HG02642 (cell line): ENCODE data around the gene FPGS.

Experiments
- ATAC-seq: cut with Tn5 transposase; IDR thresholded peaks from one replicate; pipeline ENCODE4 v1.9.1; 2021; ENCODE audit warnings: mild to moderate bottlenecking; ENCODE audit not compliant: unreplicated experiment, poor library complexity

FPGS gene

GRCh38 chr9:127854960-127855359, 52.3 kb downstream of the FPGS start:
- no peak for ATAC-seq

- no peak for ATAC-seq
These were observed 52.8 kb downstream of the FPGS start for GRCh38 chr9:127855522-127855921.

- no peak for ATAC-seq
These were observed 53.5 kb downstream of the FPGS start for GRCh38 chr9:127856094-127856728.

- no peak for ATAC-seq
These were observed 54.0 kb downstream of the FPGS start for GRCh38 chr9:127856729-127857116.

- ATAC-seq = no peak
These were observed 54.6 kb downstream of the FPGS start for GRCh38 chr9:127857278-127857677.

GRCh38 chr9:127858041-127858512, 55.4 kb downstream of the FPGS start:
- ATAC-seq = no peak

- ATAC-seq = no peak
These were observed 57.6 kb downstream of the FPGS start for GRCh38 chr9:127860260-127860659.

- ATAC-seq = no peak
These were observed 58.1 kb downstream of the FPGS start for GRCh38 chr9:127860779-127861178.

GRCh38 chr9:127862075-127863011, 59.7 kb downstream of the FPGS start:
- no peak for ATAC-seq

GRCh38 chr9:127863191-127863621, 60.5 kb downstream of the FPGS start:
- ATAC-seq = no peak
